Measurements from ENCODE around the gene BCL7B.
"Not testable (repeated sequence)": the region's sequence is repeated elsewhere in the genome, so short reads cannot be mapped to it uniquely, and the experiment has no call there.

The BCL7B gene

GRCh38 chr7:73539709-73540108 is 17.8 kb downstream of the BCL7B start:
- no peak for DNase-seq (ENCODE audit: low read depth, low spot score)
- Histone ChIP-seq H3K4me1 (ENCODE audit: insufficient read depth, insufficient read length) (peaks cover 6% of the 10 kb centered on the region), H3K36me3 (ENCODE audit: insufficient read depth, insufficient read length, low read length) (peaks cover 57% of the 10 kb centered on the region), H3K4me3 (ENCODE audit: insufficient read length, low read depth) (no peak overlapping the region), H3K9ac (ENCODE audit: insufficient read length, low read depth) (no peak overlapping the region), H3K9me3 (ENCODE audit: insufficient read depth, low read length) (no peaks in the 10 kb centered on the region), H3K27me3 (ENCODE audit: insufficient read depth, insufficient read length) (no peaks in the 10 kb centered on the region)
- TF ChIP-seq SUZ12 (IDR thresholded peaks at IDR 0.05; ENCODE audit: extremely low read depth, insufficient read depth, insufficient read length) (no peak), YY1 (IDR thresholded peaks at IDR 0.05; ENCODE audit: insufficient read depth, insufficient read length) (no peak), ZNF274 (IDR thresholded peaks at IDR 0.05; ENCODE audit: low read depth, low read length) (no peak)

GRCh38 chr7:73538510-73538909 is 19.0 kb downstream of the BCL7B start:
- not testable (repeated sequence) for H3K27me3 ChIP-seq (ENCODE audit: insufficient read depth, insufficient read length); H3K4me1 ChIP-seq (ENCODE audit: insufficient read depth, insufficient read length); H3K4me3 ChIP-seq (ENCODE audit: insufficient read length, low read depth); H3K9ac ChIP-seq (ENCODE audit: insufficient read length, low read depth); H3K9me3 ChIP-seq (ENCODE audit: insufficient read depth, low read length); DNase-seq (ENCODE audit: low read depth, low spot score)
- peaks cover 53% of the 10 kb centered on the region for H3K36me3 ChIP-seq (ENCODE audit: insufficient read depth, insufficient read length, low read length)

GRCh38 chr7:73537051-73537450 is 20.4 kb downstream of the BCL7B start:
- Histone ChIP-seq H3K27me3 (ENCODE audit: insufficient read depth, insufficient read length) (no peaks in the 10 kb centered on the region), H3K9me3 (ENCODE audit: insufficient read depth, low read length) (no peaks in the 10 kb centered on the region), H3K36me3 (ENCODE audit: insufficient read depth, insufficient read length, low read length) (peaks cover 43% of the 10 kb centered on the region), H3K4me1 (ENCODE audit: insufficient read depth, insufficient read length) (peaks cover 6% of the 10 kb centered on the region), H3K9ac (ENCODE audit: insufficient read length, low read depth) (no peak overlapping the region), H3K4me3 (ENCODE audit: insufficient read length, low read depth) (no peak overlapping the region)
- no peak for DNase-seq (ENCODE audit: low read depth, low spot score)
- TF ChIP-seq YY1 (IDR thresholded peaks at IDR 0.05; ENCODE audit: insufficient read depth, insufficient read length) (no peak), SUZ12 (IDR thresholded peaks at IDR 0.05; ENCODE audit: extremely low read depth, insufficient read depth, insufficient read length) (no peak), ZNF274 (IDR thresholded peaks at IDR 0.05; ENCODE audit: low read depth, low read length) (no peak)

- Histone ChIP-seq H3K9me3 (ENCODE audit: insufficient read depth, low read length) (no peaks in the 10 kb centered on the region), H3K4me3 (ENCODE audit: insufficient read length, low read depth) (no peak overlapping the region), H3K4me1 (ENCODE audit: insufficient read depth, insufficient read length) (peaks cover 5% of the 10 kb centered on the region), H3K36me3 (ENCODE audit: insufficient read depth, insufficient read length, low read length) (peaks cover 37% of the 10 kb centered on the region), H3K9ac (ENCODE audit: insufficient read length, low read depth) (no peak overlapping the region), H3K27me3 (ENCODE audit: insufficient read depth, insufficient read length) (no peaks in the 10 kb centered on the region)
- no peak for DNase-seq (ENCODE audit: low read depth, low spot score)
- TF ChIP-seq SUZ12 (IDR thresholded peaks at IDR 0.05; ENCODE audit: extremely low read depth, insufficient read depth, insufficient read length) (no peak), ZNF274 (IDR thresholded peaks at IDR 0.05; ENCODE audit: low read depth, low read length) (no peak), YY1 (IDR thresholded peaks at IDR 0.05; ENCODE audit: insufficient read depth, insufficient read length) (no peak)
These were observed 21.0 kb downstream of the BCL7B start for GRCh38 chr7:73536479-73536878.

- H3K36me3 ChIP-seq (ENCODE audit: insufficient read depth, insufficient read length, low read length), result peaks cover 34% of the 10 kb centered on the region
These were observed 21.6 kb downstream of the BCL7B start for GRCh38 chr7:73535918-73536317.

GRCh38 chr7:73533742-73534141 is 23.7 kb downstream of the BCL7B start:
- H3K9ac ChIP-seq (ENCODE audit: insufficient read length, low read depth), result no peak overlapping the region
- H3K27me3 ChIP-seq (ENCODE audit: insufficient read depth, insufficient read length), result no peaks in the 10 kb centered on the region
- no peak for TF ChIP-seq SUZ12 (IDR thresholded peaks at IDR 0.05; ENCODE audit: extremely low read depth, insufficient read depth, insufficient read length)
- TF ChIP-seq ZNF274 (IDR thresholded peaks at IDR 0.05; ENCODE audit: low read depth, low read length), result no peak
- TF ChIP-seq YY1 (IDR thresholded peaks at IDR 0.05; ENCODE audit: insufficient read depth, insufficient read length), result no peak
- H3K4me1 ChIP-seq (ENCODE audit: insufficient read depth, insufficient read length), result peaks cover 3% of the 10 kb centered on the region
- H3K4me3 ChIP-seq (ENCODE audit: insufficient read length, low read depth), result no peak overlapping the region
- H3K36me3 ChIP-seq (ENCODE audit: insufficient read depth, insufficient read length, low read length), result peaks cover 25% of the 10 kb centered on the region
- H3K9me3 ChIP-seq (ENCODE audit: insufficient read depth, low read length), result no peaks in the 10 kb centered on the region
- no peak for DNase-seq (ENCODE audit: low read depth, low spot score)

More at GRCh38 chr7:73535918-73536317, 21.6 kb downstream of the BCL7B start:
- not testable (repeated sequence) for H3K9me3 ChIP-seq (ENCODE audit: insufficient read depth, low read length); DNase-seq (ENCODE audit: low read depth, low spot score); H3K27me3 ChIP-seq (ENCODE audit: insufficient read depth, insufficient read length); H3K9ac ChIP-seq (ENCODE audit: insufficient read length, low read depth); H3K4me3 ChIP-seq (ENCODE audit: insufficient read length, low read depth); H3K4me1 ChIP-seq (ENCODE audit: insufficient read depth, insufficient read length)

- Histone ChIP-seq H3K4me1 (ENCODE audit: insufficient read depth, insufficient read length) (peaks cover 3% of the 10 kb centered on the region), H3K27me3 (ENCODE audit: insufficient read depth, insufficient read length) (no peaks in the 10 kb centered on the region), H3K4me3 (ENCODE audit: insufficient read length, low read depth) (no peak overlapping the region), H3K9ac (ENCODE audit: insufficient read length, low read depth) (no peak overlapping the region), H3K36me3 (ENCODE audit: insufficient read depth, insufficient read length, low read length) (peaks cover 11% of the 10 kb centered on the region), H3K9me3 (ENCODE audit: insufficient read depth, low read length) (no peaks in the 10 kb centered on the region)
- TF ChIP-seq SUZ12 (IDR thresholded peaks at IDR 0.05; ENCODE audit: extremely low read depth, insufficient read depth, insufficient read length) (no peak), ZNF274 (IDR thresholded peaks at IDR 0.05; ENCODE audit: low read depth, low read length) (no peak), YY1 (IDR thresholded peaks at IDR 0.05; ENCODE audit: insufficient read depth, insufficient read length) (no peak)
- no peak for DNase-seq (ENCODE audit: low read depth, low spot score)
These were observed 25.3 kb downstream of the BCL7B start for GRCh38 chr7:73532224-73532623.

GRCh38 chr7:73530800-73531199 is 26.7 kb downstream of the BCL7B start:
- no peak for TF ChIP-seq SUZ12 (IDR thresholded peaks at IDR 0.05; ENCODE audit: extremely low read depth, insufficient read depth, insufficient read length)
- no peak for TF ChIP-seq ZNF274 (IDR thresholded peaks at IDR 0.05; ENCODE audit: low read depth, low read length)
- no peak for TF ChIP-seq YY1 (IDR thresholded peaks at IDR 0.05; ENCODE audit: insufficient read depth, insufficient read length)
- no peak for DNase-seq (ENCODE audit: low read depth, low spot score)
- Histone ChIP-seq H3K36me3 (ENCODE audit: insufficient read depth, insufficient read length, low read length) (no peaks in the 10 kb centered on the region), H3K9me3 (ENCODE audit: insufficient read depth, low read length) (no peaks in the 10 kb centered on the region), H3K27me3 (ENCODE audit: insufficient read depth, insufficient read length) (no peaks in the 10 kb centered on the region), H3K4me3 (ENCODE audit: insufficient read length, low read depth) (no peak overlapping the region), H3K9ac (ENCODE audit: insufficient read length, low read depth) (no peak overlapping the region), H3K4me1 (ENCODE audit: insufficient read depth, insufficient read length) (no peaks in the 10 kb centered on the region)
